PC-3 (cell line): ENCODE results near the gene YAP1. TPM values are rescaled to one million over a fixed set of nuclear protein-coding genes. Genes with fewer than 3 reads are reported as not detected.
"Not testable (repeated sequence)": the region's sequence is repeated elsewhere in the genome, so short reads cannot be mapped to it uniquely, and the experiment has no call there.

ENCODE experiments used
- ATAC-seq: fragments of 200-7000 bp; cut with Tn5 transposase; 2 replicates; pipeline ENCODE4 v1.9.1; 2020; ENCODE audit warnings: mild to moderate bottlenecking, moderate library complexity
- BruUV-seq: library from RNA; stranded (reverse); fragments of 400-500 nt; replicated peaks from 2 replicates; lab custom pipeline; 2021; lab: Mats Ljungman, UMichigan
- CTCF ChIA-PET: fragments of 300-600 bp; sonication (Branson Sonifier 250); formaldehyde crosslinking; loops from one replicate; lab custom pipeline; 2022; ENCODE audit warnings: antibody characterized with exemption; lab: Charles Lee
- POLR2A ChIA-PET: fragments of 300-600 bp; sonication (Branson Sonifier 250); formaldehyde crosslinking; loops from one replicate; lab custom pipeline; 2022; ENCODE audit warnings: antibody characterized with exemption; ENCODE audit not compliant: unreplicated experiment; lab: Charles Lee
- DNase-seq: peaks from one replicate; pipeline ENCODE4 v3.0.0-alpha.2; 2015
- H2AFZ ChIP-seq: fragments of 300-600 bp; sonication (generic); 2 replicates; pipeline ENCODE4 v1.6.0; 2016; ENCODE audit warnings: antibody characterized with exemption, low read length
- H3F3A ChIP-seq: fragments of 300-600 bp; sonication (generic); one replicate; pipeline ENCODE4 v1.6.0; 2017; ENCODE audit warnings: antibody characterized with exemption, low read length, control low read depth, mild to moderate bottlenecking; ENCODE audit not compliant: unreplicated experiment
- H3K27ac ChIP-seq: fragments of 300-600 bp; sonication (generic); 2 replicates; pipeline ENCODE4 v1.5.1; 2016; ENCODE audit warnings: mild to moderate bottlenecking, low read length
- H3K27me3 ChIP-seq: fragments of 300-600 bp; sonication (generic); 2 replicates; pipeline ENCODE4 v1.6.1; 2016; ENCODE audit warnings: low read length, mixed read lengths
- H3K36me3 ChIP-seq: fragments of 300-600 bp; sonication (generic); 2 replicates; pipeline ENCODE4 v1.6.1; 2016; ENCODE audit warnings: low read depth, mixed run types, low read length, mixed read lengths
- H3K4me1 ChIP-seq: fragments of 300-600 bp; sonication (generic); 2 replicates; pipeline ENCODE4 v1.5.1; 2016; ENCODE audit warnings: low read length; ENCODE audit not compliant: insufficient read depth
- H3K4me2 ChIP-seq: fragments of 300-600 bp; sonication (generic); 2 replicates; pipeline ENCODE4 v1.6.0; 2016; ENCODE audit warnings: low read length
- H3K4me3 ChIP-seq: fragments of 300-600 bp; sonication (generic); 2 replicates; pipeline ENCODE4 v1.5.1; 2016; ENCODE audit warnings: mild to moderate bottlenecking, low read length, mixed read lengths
- H3K79me2 ChIP-seq: fragments of 300-600 bp; sonication (generic); 2 replicates; pipeline ENCODE4 v1.6.1; 2017; ENCODE audit warnings: low read length, mixed read lengths
- H3K9ac ChIP-seq: fragments of 300-600 bp; sonication (generic); 2 replicates; pipeline ENCODE4 v1.6.0; 2016; ENCODE audit warnings: mild to moderate bottlenecking, low read length
- H3K9me2 ChIP-seq: fragments of 300-600 bp; sonication (generic); replicated peaks from 2 replicates; pipeline ENCODE4 v1.6.1; 2016; ENCODE audit warnings: mixed run types, low read length, mixed read lengths
- H3K9me3 ChIP-seq: fragments of 300-600 bp; sonication (generic); 2 replicates; pipeline ENCODE4 v1.6.1; 2016; ENCODE audit warnings: low read length, mixed read lengths
- H4K20me1 ChIP-seq: fragments of 300-600 bp; sonication (generic); 2 replicates; pipeline ENCODE4 v1.6.1; 2016; ENCODE audit warnings: low read length, mixed read lengths
- CTCF ChIP-seq: fragments of 300-600 bp; sonication (generic); conservative IDR thresholded peaks from 2 replicates; pipeline ENCODE4 v1.5.1; 2017; ENCODE audit warnings: antibody characterized with exemption, low read depth, mild to moderate bottlenecking, low read length
- EZH2 ChIP-seq: fragments of 300-600 bp; sonication (generic); IDR thresholded peaks from one replicate; pipeline ENCODE4 v1.6.1; 2017; ENCODE audit warnings: antibody characterized with exemption, mild to moderate bottlenecking, low read length; ENCODE audit not compliant: unreplicated experiment
- EZH2phosphoT487 ChIP-seq: fragments of 300-600 bp; sonication (generic); IDR thresholded peaks from 2 replicates; pipeline ENCODE4 v1.6.1; 2018; ENCODE audit warnings: mild to moderate bottlenecking, antibody characterized with exemption, low read length, borderline replicate concordance
- intact Hi-C: fragments of 100-400 bp; cut with micrococcal nuclease; formaldehyde crosslinking; loops from 2 replicates; pipeline ENCODE4 v1.9.0; 2023
- total RNA-seq: library from RNA; depleted of rRNA; stranded (reverse); fragments of >200 nt; gene quantifications from 2 replicates; pipeline ENCODE4 v1.2.3, GENCODE V29; 2014

YAP1 gene
- total RNA-seq, 1 experiment from 2014 or later = 104 TPM

- ATAC-seq = no peak
- Histone ChIP-seq H2AFZ (no peak overlapping the region), H3K36me3 (no peaks in the 10 kb centered on the region), H3F3A (no peaks in the 10 kb centered on the region), H3K4me1 (peaks cover 7% of the 10 kb centered on the region; the same call in 1 of the 2 replicates), H3K9ac (no peak overlapping the region), H4K20me1 (no peaks in the 10 kb centered on the region), H3K79me2 (no peaks in the 10 kb centered on the region), H3K4me2 (no peak overlapping the region), H3K27ac (no peak overlapping the region), H3K27me3 (no peaks in the 10 kb centered on the region), H3K9me2 (no peaks in the 10 kb centered on the region), H3K9me3 (no peaks in the 10 kb centered on the region), H3K4me3 (no peak overlapping the region)
- DNase-seq = no peak
- intact Hi-C loops = no loop called here
- ChIA-PET POLR2A (no interaction called here), CTCF (no interaction called here)
- TF ChIP-seq EZH2phosphoT487 (no peak), EZH2 (no peak), CTCF (no peak)
- no TSS peak for BruUV-seq
Observed at GRCh38 chr11:102260241-102260640, 150.0 kb downstream of the YAP1 start.

- CTCF ChIA-PET = no interaction called here
- no peak for ATAC-seq
- Histone ChIP-seq H3K27ac (no peak overlapping the region), H2AFZ (no peak overlapping the region), H3F3A (no peaks in the 10 kb centered on the region), H3K79me2 (no peaks in the 10 kb centered on the region), H3K36me3 (no peaks in the 10 kb centered on the region), H3K9me3 (no peaks in the 10 kb centered on the region), H3K27me3 (no peaks in the 10 kb centered on the region), H3K4me3 (no peak overlapping the region), H3K4me1 (peaks cover 14% of the 10 kb centered on the region), H3K9me2 (no peaks in the 10 kb centered on the region), H3K4me2 (no peak overlapping the region), H4K20me1 (no peaks in the 10 kb centered on the region), H3K9ac (no peak overlapping the region)
- no peak for TF ChIP-seq CTCF
- TF ChIP-seq EZH2 = no peak
- no peak for TF ChIP-seq EZH2phosphoT487
- DNase-seq = no peak
- BruUV-seq = no TSS peak
- POLR2A ChIA-PET = interaction anchor here (0.5 kb wide), 1 partner anchor 684 kb away, joined by 6 read pairs; no protein-coding TSS in a partner anchor
- intact Hi-C loops = no loop called here
Observed at GRCh38 chr11:102263379-102264003, 153.2 kb downstream of the YAP1 start.

GRCh38 chr11:102264704-102265103 lies 154.5 kb downstream of the YAP1 start:
- H4K20me1 ChIP-seq, H3K27me3 ChIP-seq, H3K9me3 ChIP-seq, H3K9ac ChIP-seq, CTCF ChIA-PET, H3K4me3 ChIP-seq, H2AFZ ChIP-seq, BruUV-seq, H3K27ac ChIP-seq, DNase-seq, H3K36me3 ChIP-seq, ATAC-seq, H3K4me2 ChIP-seq, H3F3A ChIP-seq, H3K9me2 ChIP-seq, H3K79me2 ChIP-seq, POLR2A ChIA-PET: not testable (repeated sequence)
- intact Hi-C loops = loop anchor here (5.0 kb wide), 2 partner anchors 132 to 402 kb away; no protein-coding TSS in a partner anchor
- H3K4me1 ChIP-seq = peaks cover 24% of the 10 kb centered on the region
